ENCODE results near the gene IFIH1.

- TF ChIP-seq CTCF (IDR thresholded peaks at IDR 0.05) (no peak), ZFX (IDR thresholded peaks at IDR 0.05; ENCODE audit: borderline replicate concordance) (no peak)
Measured at GRCh38 chr2:162282765-162283425, 35.6 kb downstream of the IFIH1 start.
